ENCODE measurements around the gene PPP1R18.

DNA sequence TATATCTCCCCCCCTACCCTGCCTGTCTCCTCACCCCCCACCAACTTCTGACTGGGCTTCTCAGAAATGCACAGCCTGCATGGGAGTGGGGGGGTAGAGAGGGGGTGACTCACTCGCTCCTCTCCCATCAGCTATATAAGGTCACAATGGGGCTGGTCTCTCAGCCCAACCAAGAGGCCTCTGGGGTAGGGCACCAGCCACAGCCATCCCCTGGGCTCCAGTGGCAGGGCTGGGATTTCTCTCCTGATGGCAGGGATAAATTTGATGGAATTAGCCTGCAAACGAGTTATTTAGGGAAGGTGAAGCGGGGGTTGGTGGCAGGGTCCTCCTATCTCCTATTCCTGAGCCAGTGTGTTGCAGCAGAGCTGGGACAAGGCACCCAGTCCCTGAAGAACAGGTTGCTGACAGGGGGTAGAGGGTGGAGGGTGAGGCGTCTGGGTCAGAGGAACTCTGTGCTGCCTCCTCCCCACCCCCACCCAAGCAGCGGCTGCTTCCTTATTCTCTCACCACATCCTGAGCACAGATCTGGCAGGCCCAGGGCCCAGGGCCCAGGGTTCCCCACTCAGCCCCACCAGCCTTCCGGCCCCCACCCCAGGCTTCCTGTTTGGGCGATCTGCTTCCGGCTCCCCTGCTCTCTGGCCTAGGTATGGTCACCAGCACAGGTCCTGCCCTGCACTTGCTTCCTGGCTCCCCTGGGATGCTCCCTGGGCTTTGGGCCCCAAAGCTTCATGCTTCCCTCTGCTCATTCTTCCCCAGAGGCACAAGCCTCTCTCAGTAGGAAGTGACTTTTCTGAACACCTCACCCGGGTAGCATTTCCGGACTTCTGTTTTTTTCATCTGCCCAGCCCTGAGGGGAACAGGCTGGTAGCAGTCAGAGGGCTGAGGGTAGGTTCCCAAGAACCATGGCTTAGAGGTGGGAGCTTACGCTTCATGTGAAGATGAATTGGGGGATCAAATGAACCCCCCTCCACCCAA is 4.0 kb downstream of the PPP1R18 start:
- TF ChIP-seq, protein P1, sequence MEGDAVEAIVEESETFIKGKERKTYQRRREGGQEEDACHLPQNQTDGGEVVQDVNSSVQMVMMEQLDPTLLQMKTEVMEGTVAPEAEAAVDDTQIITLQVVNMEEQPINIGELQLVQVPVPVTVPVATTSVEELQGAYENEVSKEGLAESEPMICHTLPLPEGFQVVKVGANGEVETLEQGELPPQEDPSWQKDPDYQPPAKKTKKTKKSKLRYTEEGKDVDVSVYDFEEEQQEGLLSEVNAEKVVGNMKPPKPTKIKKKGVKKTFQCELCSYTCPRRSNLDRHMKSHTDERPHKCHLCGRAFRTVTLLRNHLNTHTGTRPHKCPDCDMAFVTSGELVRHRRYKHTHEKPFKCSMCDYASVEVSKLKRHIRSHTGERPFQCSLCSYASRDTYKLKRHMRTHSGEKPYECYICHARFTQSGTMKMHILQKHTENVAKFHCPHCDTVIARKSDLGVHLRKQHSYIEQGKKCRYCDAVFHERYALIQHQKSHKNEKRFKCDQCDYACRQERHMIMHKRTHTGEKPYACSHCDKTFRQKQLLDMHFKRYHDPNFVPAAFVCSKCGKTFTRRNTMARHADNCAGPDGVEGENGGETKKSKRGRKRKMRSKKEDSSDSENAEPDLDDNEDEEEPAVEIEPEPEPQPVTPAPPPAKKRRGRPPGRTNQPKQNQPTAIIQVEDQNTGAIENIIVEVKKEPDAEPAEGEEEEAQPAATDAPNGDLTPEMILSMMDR (conservative IDR thresholded peaks at IDR 0.05; ENCODE audit: low read length): no peak
- no peak for TF ChIP-seq EZH2phosphoT487 (IDR thresholded peaks at IDR 0.05; ENCODE audit: borderline replicate concordance, low read depth, low read length)
